Loucy (cell line): ENCODE results near the gene RAB6B.

Experiments
- H2AFZ ChIP-seq: fragments of 200-600 bp; sonication (generic); 2 replicates; pipeline ENCODE4 v1.6.0; 2016; ENCODE audit warnings: antibody characterized with exemption, mild to moderate bottlenecking, low read length, moderate library complexity
- H3F3A ChIP-seq: fragments of 200-600 bp; 2 replicates; pipeline ENCODE4 v1.6.0; 2016; ENCODE audit warnings: antibody characterized with exemption, low read depth, mild to moderate bottlenecking
- H3K27me3 ChIP-seq: fragments of 200-600 bp; sonication (generic); 2 replicates; pipeline ENCODE4 v1.6.1; 2014; ENCODE audit warnings: low read length, mild to moderate bottlenecking; ENCODE audit not compliant: insufficient read depth, poor library complexity, severe bottlenecking
- H3K36me3 ChIP-seq: fragments of 200-600 bp; sonication (generic); 2 replicates; pipeline ENCODE4 v1.6.1; 2016; ENCODE audit warnings: low read length; ENCODE audit not compliant: insufficient read depth
- H3K4me1 ChIP-seq: fragments of 200-600 bp; sonication (generic); 2 replicates; pipeline ENCODE4 v1.5.1; 2014; ENCODE audit warnings: low read length, mild to moderate bottlenecking; ENCODE audit not compliant: insufficient read depth, poor library complexity, severe bottlenecking
- H3K4me2 ChIP-seq: fragments of 200-600 bp; sonication (generic); 2 replicates; pipeline ENCODE4 v1.6.0; 2014; ENCODE audit warnings: antibody characterized with exemption, low read length, low read depth, mild to moderate bottlenecking; ENCODE audit not compliant: poor library complexity, severe bottlenecking
- H3K4me3 ChIP-seq: fragments of 200-600 bp; sonication (generic); 2 replicates; pipeline ENCODE4 v1.5.1; 2014; ENCODE audit warnings: low read length, mild to moderate bottlenecking, mixed read lengths; ENCODE audit not compliant: poor library complexity, severe bottlenecking
- H3K79me2 ChIP-seq: fragments of 200-600 bp; sonication (generic); 2 replicates; pipeline ENCODE4 v1.6.1; 2014; ENCODE audit warnings: low read length; ENCODE audit not compliant: insufficient read depth
- H3K9ac ChIP-seq: fragments of 200-600 bp; sonication (generic); 2 replicates; pipeline ENCODE4 v1.6.0; 2014; ENCODE audit warnings: mild to moderate bottlenecking, low read depth, low read length, moderate library complexity; ENCODE audit not compliant: poor library complexity, severe bottlenecking
- H3K9me2 ChIP-seq: fragments of 200-600 bp; sonication (generic); replicated peaks from 2 replicates; pipeline ENCODE4 v1.6.1; 2016; ENCODE audit warnings: low read depth, low read length, mixed read lengths
- H3K9me3 ChIP-seq: fragments of 200-600 bp; sonication (generic); 2 replicates; pipeline ENCODE4 v1.6.1; 2014; ENCODE audit warnings: mild to moderate bottlenecking, antibody characterized with exemption, low read length, low read depth; ENCODE audit not compliant: insufficient read depth
- H4K20me1 ChIP-seq: fragments of 200-600 bp; sonication (generic); 2 replicates; pipeline ENCODE4 v1.6.0; 2014; ENCODE audit warnings: antibody characterized with exemption, low read length, mild to moderate bottlenecking; ENCODE audit not compliant: insufficient read depth, poor library complexity, severe bottlenecking
- EZH2phosphoT487 ChIP-seq: fragments of 200-600 bp; IDR thresholded peaks from 2 replicates; pipeline ENCODE4 v1.6.1; 2018; ENCODE audit warnings: antibody characterized with exemption, mild to moderate bottlenecking, moderate library complexity, borderline replicate concordance
- TF ChIP-seq, protein P1 (sequence below): fragments of 200-600 bp; sonication (generic); conservative IDR thresholded peaks from 2 replicates; pipeline ENCODE4 v1.5.1; 2014; ENCODE audit warnings: mild to moderate bottlenecking, antibody characterized with exemption, low read length

RAB6B gene

DNA sequence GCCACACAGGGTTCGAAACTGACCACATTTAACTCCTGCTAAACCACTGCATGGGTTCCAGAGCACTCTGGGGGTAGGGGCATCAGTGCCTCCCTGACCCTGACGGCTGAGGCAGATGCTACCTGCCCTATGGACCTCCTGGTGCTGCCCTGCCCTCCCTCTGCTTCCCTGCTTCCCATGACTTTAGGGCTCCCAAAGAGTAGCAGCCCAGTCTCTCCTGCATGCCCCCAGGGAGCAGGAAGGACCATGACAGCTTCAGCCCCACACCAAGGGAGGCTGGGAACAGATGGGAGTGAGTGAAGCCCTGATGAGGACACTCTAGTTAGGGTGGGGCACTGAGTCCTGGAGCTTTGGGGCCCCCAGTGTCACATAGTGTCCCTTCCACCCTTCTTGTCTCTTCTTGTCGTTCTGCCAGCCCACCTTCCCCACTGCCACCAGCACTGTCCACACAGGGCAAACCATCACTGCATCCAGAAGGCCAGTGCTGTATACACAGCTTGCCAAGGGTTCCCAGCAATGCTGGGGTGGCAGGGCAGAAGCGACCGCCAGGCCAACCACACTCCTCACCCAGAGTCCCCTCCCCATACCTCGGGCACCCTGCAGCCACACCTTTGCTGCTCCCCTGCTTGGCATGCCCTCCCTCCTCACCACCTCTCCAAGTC lies 59.1 kb downstream of the RAB6B start:
- no peaks in the 10 kb centered on the region for H3K9me2 ChIP-seq
- no peaks in the 10 kb centered on the region for H3K4me1 ChIP-seq
- no peaks in the 10 kb centered on the region for H3K9me3 ChIP-seq
- no peaks in the 10 kb centered on the region for H3K79me2 ChIP-seq
- no peak overlapping the region for H2AFZ ChIP-seq
- no peaks in the 10 kb centered on the region for H3F3A ChIP-seq
- no peak overlapping the region for H3K4me2 ChIP-seq
- no peak overlapping the region for H3K9ac ChIP-seq
- no peak overlapping the region for H3K4me3 ChIP-seq
- no peaks in the 10 kb centered on the region for H3K27me3 ChIP-seq
- TF ChIP-seq, protein P1, sequence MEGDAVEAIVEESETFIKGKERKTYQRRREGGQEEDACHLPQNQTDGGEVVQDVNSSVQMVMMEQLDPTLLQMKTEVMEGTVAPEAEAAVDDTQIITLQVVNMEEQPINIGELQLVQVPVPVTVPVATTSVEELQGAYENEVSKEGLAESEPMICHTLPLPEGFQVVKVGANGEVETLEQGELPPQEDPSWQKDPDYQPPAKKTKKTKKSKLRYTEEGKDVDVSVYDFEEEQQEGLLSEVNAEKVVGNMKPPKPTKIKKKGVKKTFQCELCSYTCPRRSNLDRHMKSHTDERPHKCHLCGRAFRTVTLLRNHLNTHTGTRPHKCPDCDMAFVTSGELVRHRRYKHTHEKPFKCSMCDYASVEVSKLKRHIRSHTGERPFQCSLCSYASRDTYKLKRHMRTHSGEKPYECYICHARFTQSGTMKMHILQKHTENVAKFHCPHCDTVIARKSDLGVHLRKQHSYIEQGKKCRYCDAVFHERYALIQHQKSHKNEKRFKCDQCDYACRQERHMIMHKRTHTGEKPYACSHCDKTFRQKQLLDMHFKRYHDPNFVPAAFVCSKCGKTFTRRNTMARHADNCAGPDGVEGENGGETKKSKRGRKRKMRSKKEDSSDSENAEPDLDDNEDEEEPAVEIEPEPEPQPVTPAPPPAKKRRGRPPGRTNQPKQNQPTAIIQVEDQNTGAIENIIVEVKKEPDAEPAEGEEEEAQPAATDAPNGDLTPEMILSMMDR, result no peak
- TF ChIP-seq EZH2phosphoT487, result no peak
- H4K20me1 ChIP-seq, result no peaks in the 10 kb centered on the region
- H3K36me3 ChIP-seq, result no peaks in the 10 kb centered on the region

DNA sequence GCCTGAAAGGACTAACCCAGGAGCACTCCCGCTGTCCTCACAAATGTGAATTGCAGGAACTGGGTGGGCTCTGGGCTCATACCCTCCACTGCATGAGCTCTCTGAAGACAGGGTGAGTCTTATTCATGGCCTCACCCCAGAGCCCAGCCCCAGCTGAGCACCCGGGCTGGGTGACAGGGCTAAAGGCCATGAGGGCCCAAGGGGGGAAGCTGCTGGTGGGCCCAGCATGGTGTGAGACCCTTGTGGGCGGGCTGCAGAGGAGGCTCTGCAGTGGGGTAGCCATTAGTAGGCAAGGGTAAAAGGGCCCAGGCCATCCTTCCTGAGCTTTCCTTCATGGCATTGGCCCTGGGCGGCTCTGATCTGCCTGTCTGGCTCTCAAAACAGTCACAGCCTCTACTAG lies 59.7 kb downstream of the RAB6B start:
- Histone ChIP-seq H3K9me2 (no peaks in the 10 kb centered on the region), H3K36me3 (no peaks in the 10 kb centered on the region), H2AFZ (no peak overlapping the region), H3K4me3 (no peak overlapping the region), H3K9me3 (no peaks in the 10 kb centered on the region), H3K4me1 (no peaks in the 10 kb centered on the region), H3K9ac (no peak overlapping the region), H3K4me2 (no peak overlapping the region), H3K27me3 (no peaks in the 10 kb centered on the region), H3F3A (no peaks in the 10 kb centered on the region), H3K79me2 (no peaks in the 10 kb centered on the region), H4K20me1 (no peaks in the 10 kb centered on the region)
- no peak for TF ChIP-seq EZH2phosphoT487
- TF ChIP-seq, protein P1, result no peak

DNA sequence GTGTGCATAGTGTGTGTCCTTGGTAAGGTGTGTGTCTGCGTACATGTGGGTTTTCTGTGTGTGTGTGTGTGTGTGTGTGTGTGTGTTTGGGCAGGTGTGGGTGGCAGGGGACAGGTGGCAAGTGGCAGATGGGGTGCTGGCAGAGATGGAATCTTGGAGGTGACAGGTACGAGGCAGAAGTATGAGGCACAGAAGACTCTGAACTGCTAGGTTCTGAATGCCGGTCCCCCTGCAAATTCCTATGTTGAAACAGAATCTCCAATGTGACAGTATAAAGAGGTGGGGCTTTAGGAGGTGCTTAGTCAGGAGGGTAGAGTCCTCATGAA lies 60.3 kb downstream of the RAB6B start:
- Histone ChIP-seq H3K36me3 (no peaks in the 10 kb centered on the region), H3K9me3 (no peaks in the 10 kb centered on the region), H2AFZ (no peak overlapping the region), H4K20me1 (no peaks in the 10 kb centered on the region), H3F3A (no peaks in the 10 kb centered on the region), H3K9ac (no peak overlapping the region), H3K4me3 (no peak overlapping the region), H3K27me3 (no peaks in the 10 kb centered on the region), H3K79me2 (no peaks in the 10 kb centered on the region), H3K4me2 (no peak overlapping the region), H3K9me2 (no peaks in the 10 kb centered on the region), H3K4me1 (no peaks in the 10 kb centered on the region)
- TF ChIP-seq, protein P1, result no peak
- TF ChIP-seq EZH2phosphoT487, result no peak
